Epithelial cell of esophagus (primary cell): ENCODE measurements around the gene COG4.

Experiments used
- DNase-seq: peaks from one replicate; pipeline ENCODE4 v3.0.0; 2010; ENCODE audit warnings: low read depth
- H3K4me3 ChIP-seq: 2 replicates; pipeline ENCODE4 v1.5.1; 2011; ENCODE audit warnings: mild to moderate bottlenecking, low read length, control low read depth
- TF ChIP-seq, protein P1 (sequence below): IDR thresholded peaks from 2 replicates; pipeline ENCODE4 v1.5.1; 2011; ENCODE audit warnings: low read depth, mild to moderate bottlenecking, low read length, control low read depth, inconsistent platforms; ENCODE audit not compliant: insufficient read depth; ENCODE audit errors: missing control alignments

COG4 gene

GRCh38 chr16:70463235-70463634 is 60.1 kb downstream of the COG4 start:
- H3K4me3 ChIP-seq: no peak overlapping the region
- TF ChIP-seq, protein P1, sequence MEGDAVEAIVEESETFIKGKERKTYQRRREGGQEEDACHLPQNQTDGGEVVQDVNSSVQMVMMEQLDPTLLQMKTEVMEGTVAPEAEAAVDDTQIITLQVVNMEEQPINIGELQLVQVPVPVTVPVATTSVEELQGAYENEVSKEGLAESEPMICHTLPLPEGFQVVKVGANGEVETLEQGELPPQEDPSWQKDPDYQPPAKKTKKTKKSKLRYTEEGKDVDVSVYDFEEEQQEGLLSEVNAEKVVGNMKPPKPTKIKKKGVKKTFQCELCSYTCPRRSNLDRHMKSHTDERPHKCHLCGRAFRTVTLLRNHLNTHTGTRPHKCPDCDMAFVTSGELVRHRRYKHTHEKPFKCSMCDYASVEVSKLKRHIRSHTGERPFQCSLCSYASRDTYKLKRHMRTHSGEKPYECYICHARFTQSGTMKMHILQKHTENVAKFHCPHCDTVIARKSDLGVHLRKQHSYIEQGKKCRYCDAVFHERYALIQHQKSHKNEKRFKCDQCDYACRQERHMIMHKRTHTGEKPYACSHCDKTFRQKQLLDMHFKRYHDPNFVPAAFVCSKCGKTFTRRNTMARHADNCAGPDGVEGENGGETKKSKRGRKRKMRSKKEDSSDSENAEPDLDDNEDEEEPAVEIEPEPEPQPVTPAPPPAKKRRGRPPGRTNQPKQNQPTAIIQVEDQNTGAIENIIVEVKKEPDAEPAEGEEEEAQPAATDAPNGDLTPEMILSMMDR: no peak
- DNase-seq: no peak

- H3K4me3 ChIP-seq: no peak overlapping the region
- TF ChIP-seq, protein P1: no peak
- DNase-seq: peak; percentile 38
Measured at GRCh38 chr16:70460737-70461261, 62.6 kb downstream of the COG4 start.

DNA sequence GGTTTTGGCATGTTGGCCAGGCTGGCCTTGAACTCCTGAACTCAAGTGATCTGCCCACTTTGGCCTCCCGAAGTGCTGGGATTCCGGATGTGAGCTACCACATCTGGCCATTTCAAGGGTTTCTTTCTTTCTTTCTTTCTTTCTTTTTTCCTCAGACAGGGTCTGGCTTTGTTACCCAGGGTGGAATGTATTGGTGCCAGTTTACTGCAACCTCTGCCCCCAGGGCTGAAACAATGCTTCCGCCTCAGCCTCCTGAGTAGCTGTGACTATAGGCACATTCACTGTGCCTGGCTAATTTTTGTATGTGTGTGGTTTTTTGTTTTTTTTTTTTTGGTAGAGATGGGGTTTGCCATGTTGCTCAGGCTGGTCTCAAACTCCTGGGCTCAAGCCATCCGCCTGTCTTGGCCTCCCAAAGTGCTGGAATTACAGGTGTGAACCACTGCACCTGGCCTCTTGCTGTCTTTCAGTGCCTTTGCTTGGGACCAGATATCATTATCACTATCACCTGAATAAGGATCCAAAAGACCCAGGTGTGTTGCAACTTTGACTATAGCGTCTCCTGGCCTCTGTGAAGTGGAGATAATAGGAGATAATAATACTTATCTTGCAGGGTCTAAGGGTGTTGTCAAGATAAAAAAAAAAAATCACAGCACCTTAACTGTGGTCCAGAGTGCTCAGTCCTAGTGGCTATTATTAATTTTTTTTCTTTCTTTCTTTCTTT is 65.7 kb downstream of the COG4 start:
- TF ChIP-seq, protein P1: no peak
- no peak overlapping the region for H3K4me3 ChIP-seq
- no peak for DNase-seq

GRCh38 chr16:70455910-70456309 is 67.4 kb downstream of the COG4 start:
- no peak for DNase-seq
- no peak overlapping the region for H3K4me3 ChIP-seq
- TF ChIP-seq, protein P1: no peak

DNA sequence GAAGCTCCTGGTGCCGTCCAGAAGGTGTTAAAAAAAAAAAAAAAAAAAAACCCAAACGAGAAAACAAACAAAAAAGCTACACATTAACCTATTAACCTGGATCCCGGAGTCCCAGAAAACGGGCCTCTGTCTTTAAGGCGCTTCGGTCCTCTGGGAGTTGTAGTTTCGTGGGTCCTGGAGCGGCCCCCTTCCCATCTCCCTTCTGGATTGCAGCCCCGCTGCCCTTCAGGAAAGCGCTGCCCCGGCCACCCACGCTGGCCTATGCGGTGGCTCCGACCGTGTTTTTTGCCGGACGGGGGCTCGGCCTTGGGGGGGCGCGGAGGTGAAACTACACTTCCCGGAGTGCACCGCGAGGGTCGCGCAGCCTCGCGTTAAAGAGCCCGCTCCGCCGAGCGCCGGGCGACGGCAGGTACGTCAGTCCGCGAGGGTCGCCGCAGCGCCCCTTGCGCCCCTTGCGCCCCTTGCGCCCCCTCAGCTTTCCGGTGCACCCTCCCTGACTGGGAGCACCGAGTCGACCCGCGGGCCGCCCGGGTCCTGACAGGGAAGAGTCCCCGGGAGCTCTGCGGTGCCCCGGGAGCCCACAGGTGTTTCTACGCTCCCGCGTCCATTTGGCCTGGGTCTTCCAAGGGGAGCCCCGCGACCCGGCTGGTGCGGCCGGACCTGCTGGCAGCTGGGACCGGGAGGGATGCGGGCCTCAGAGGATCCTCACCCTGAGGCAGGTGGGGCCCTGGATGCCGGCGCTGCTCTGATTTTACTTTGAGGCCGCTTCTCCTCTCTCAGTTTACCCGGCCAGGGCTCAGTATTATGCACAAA is 68.9 kb downstream of the COG4 start, which contains the start of gene FCSK:
Gene FCSK (plus strand): TSS at position 374 of the 813 bp plus-strand sequence. CDS start 8,596 bp downstream, outside the sequence.
- peak within 1 kb of the TSS; percentile 84 for H3K4me3 ChIP-seq
- peak; percentile 58 for DNase-seq
- TF ChIP-seq, protein P1: no peak

DNA sequence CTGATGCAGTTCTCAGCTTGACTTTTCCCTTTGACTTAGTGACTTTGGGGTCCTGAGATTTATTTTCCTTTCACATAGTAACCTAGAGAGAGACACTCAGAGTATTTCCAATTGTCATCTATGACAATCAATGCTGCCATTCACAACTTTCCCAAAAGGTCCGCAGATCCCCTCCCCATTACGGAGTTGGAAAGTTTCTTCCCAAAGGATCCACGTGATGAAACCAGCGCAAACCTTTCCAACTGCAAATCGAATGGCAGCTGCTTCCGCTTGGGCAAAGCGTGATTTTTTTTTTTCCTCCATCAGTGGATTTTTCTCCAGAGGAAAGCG is 69.5 kb downstream of the COG4 start:
- TF ChIP-seq, protein P1: no peak
- H3K4me3 ChIP-seq: peak overlapping the region; percentile 84
- peak; percentile 43 for DNase-seq
